Astrocyte of the cerebellum (primary cell): Measurements from ENCODE around the gene TOX3.

Source experiments
- DNase-seq: peaks from one replicate; pipeline ENCODE4 v3.0.0-alpha.2; 2011; ENCODE audit warnings: low read depth
- H3K4me3 ChIP-seq: 2 replicates; pipeline ENCODE4 v1.5.1; 2011; ENCODE audit warnings: mild to moderate bottlenecking, low read depth, low read length, moderate library complexity
- CTCF ChIP-seq: IDR thresholded peaks from 2 replicates; pipeline ENCODE4 v1.5.1; 2012; ENCODE audit warnings: low read length, low read depth, moderate library complexity, mild to moderate bottlenecking; ENCODE audit errors: missing control alignments
- in situ Hi-C: cut with HindIII; loops from 2 replicates; pipeline ENCODE4 v1.10.0; 2017; ENCODE audit warnings: low sequenced_read_pairs

TOX3 gene

DNA sequence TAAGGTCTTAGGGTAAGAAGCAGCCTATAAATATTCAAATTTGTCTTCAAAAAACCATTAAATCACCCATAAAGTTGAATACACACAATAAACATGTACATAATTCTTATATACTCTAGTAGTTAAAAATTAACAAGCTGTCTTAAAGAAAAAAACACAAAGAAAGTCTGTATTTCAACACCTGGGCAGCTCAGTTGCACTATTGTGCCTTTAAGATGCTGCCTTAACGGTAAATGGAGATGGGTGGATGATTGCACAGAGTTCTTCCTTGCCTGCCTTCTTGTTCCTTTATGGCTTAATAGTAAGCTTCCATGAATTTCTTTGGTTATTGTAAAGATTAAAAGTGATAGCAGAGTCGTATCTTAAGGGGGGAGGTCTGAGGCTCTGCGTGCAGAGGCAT is 105.1 kb downstream of the TOX3 start:
- H3K4me3 ChIP-seq: no peak overlapping the region
- no peak for DNase-seq
- in situ Hi-C loops: no loop called here
- no peak for TF ChIP-seq CTCF

GRCh38 chr16:52440248-52440647 is 106.7 kb downstream of the TOX3 start:
- DNase-seq: no peak
- in situ Hi-C loops: no loop called here
- no peak for TF ChIP-seq CTCF
- no peak overlapping the region for H3K4me3 ChIP-seq

DNA sequence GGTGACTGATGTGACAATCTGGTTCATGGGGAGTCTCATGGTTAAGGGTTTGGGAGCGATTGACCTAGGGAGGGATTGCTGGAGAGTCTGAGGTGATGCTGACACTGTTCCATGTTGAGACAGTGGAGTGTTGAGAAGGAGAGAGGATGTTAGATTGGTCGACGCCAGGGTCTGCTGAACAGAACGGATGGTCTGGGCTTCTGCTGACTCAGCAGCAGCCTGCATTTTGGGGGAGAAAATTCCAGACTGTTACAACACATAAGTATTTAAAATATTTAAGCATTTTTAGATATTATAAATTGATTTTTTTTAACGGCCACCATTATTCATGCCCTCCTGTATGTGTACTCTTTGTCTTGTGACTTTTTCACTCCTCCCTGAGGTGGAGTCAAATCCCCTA is 107.2 kb downstream of the TOX3 start:
- no peak for TF ChIP-seq CTCF
- in situ Hi-C loops: loop anchor here (5.0 kb wide), 1 partner anchor 48 kb away; no protein-coding TSS in a partner anchor
- no peak for DNase-seq
- no peak overlapping the region for H3K4me3 ChIP-seq

DNA sequence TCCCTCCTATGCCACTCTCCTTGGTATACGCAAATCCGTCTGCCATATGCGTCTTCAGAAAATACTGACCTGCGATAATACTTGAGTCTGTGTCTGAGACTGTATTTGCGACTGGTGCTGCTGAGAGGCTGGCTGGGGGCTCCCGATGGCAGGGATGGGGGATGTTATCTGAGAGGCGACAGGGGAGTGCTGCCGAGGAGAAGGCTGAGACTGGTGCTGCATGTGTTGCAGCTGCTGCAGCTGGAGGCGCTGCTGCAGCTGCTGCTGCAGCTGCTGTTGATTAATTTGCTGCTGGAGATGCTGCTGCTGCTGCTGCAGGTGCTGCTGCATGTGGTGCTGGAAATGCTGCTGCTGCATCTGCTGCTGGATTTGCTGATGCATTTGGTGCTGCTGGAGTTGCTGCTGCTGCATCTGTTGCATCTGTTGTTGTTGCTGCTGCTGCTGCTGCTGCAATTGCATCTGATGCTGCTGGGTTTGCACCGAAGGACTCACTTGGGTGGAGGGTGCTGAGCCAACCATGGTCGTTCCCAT is 107.7 kb downstream of the TOX3 start:
- no peak overlapping the region for H3K4me3 ChIP-seq
- in situ Hi-C loops: loop anchor here (5.0 kb wide), 1 partner anchor 48 kb away; no protein-coding TSS in a partner anchor
- no peak for DNase-seq
- no peak for TF ChIP-seq CTCF

- no peak for DNase-seq
- TF ChIP-seq CTCF: no peak
- in situ Hi-C loops: loop anchor here (5.0 kb wide), 1 partner anchor 50 kb away; no protein-coding TSS in a partner anchor
- no peak overlapping the region for H3K4me3 ChIP-seq
Observed at GRCh38 chr16:52437277-52437670, 109.7 kb downstream of the TOX3 start.

DNA sequence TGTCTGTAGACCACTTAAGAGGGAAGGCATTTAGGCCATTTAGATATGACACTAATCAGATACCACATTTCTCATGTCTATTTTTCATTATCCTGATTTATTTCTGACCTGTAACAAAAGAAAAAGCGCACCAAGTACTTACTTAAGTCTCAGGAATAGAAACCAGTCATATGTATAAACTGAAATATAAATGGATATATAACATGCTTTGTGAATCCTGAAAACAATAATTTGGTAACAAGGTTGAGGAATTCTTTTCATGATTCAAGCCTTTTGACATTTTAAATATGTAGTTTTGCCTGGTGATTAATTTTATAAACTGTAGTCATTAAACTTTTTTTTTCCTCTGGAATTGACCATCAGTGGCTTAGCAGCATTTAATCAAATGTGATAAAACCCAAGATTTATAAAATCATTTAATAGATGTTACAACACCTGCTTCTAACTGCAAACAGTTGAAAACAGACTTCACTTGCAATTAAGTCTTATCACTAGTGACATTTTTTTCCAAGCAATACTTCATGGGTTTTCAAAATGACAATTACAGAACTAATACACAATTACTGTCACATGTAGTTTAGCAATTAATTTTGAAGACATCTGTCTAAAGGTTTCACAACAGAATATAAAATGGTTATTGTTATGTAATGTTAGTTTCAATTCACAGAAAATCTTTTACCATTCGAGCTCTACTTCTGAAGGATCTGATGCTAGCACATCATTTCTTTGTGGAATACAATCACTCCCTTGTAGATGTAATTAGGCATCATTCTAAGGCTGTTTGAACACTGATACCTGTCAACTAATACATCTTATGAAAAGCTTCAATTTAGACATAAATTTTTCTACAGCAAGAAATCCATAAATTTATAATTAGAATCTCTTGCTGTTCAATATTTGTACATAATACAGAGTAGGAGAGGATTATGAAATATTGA is 110.3 kb downstream of the TOX3 start:
- no peak overlapping the region for H3K4me3 ChIP-seq
- in situ Hi-C loops: loop anchor here (5.0 kb wide), 1 partner anchor 51 kb away; no protein-coding TSS in a partner anchor
- TF ChIP-seq CTCF: no peak
- no peak for DNase-seq
